DOHH2 (cell line): ENCODE results near the gene RGS17.

Source experiments
- EZH2phosphoT487 ChIP-seq: fragments of 200-600 bp; sonication (generic); IDR thresholded peaks from 2 replicates; pipeline ENCODE4 v1.6.1; 2017; ENCODE audit warnings: borderline replicate concordance, mild to moderate bottlenecking, antibody characterized with exemption, low read length, moderate library complexity, mixed read lengths
- TF ChIP-seq, protein P1 (sequence below): fragments of 200-600 bp; sonication (generic); IDR thresholded peaks from one replicate; pipeline ENCODE4 v1.5.1; 2014; ENCODE audit warnings: antibody characterized with exemption, mild to moderate bottlenecking, low read depth, low read length; ENCODE audit not compliant: poor library complexity, severe bottlenecking

DNA sequence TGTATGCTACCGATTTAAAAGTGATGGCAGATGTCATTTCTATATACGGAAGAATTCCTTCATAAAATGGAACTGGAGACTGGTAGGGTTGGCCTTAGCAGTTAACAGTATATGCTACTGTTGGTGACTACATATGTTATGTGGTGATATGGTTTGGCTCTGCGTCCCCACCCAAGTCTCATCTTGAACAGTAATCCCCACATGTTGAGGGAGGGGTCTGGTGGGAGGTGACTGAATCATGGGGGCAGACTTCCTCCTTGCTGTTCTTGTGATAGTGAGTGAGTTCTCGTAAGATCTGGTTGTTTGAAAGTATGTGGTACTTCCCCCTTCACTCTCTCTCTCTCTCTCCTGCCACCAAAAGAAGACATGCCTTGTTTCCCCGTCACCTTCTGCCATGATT is 29.6 kb downstream of the RGS17 start:
- TF ChIP-seq, protein P1, sequence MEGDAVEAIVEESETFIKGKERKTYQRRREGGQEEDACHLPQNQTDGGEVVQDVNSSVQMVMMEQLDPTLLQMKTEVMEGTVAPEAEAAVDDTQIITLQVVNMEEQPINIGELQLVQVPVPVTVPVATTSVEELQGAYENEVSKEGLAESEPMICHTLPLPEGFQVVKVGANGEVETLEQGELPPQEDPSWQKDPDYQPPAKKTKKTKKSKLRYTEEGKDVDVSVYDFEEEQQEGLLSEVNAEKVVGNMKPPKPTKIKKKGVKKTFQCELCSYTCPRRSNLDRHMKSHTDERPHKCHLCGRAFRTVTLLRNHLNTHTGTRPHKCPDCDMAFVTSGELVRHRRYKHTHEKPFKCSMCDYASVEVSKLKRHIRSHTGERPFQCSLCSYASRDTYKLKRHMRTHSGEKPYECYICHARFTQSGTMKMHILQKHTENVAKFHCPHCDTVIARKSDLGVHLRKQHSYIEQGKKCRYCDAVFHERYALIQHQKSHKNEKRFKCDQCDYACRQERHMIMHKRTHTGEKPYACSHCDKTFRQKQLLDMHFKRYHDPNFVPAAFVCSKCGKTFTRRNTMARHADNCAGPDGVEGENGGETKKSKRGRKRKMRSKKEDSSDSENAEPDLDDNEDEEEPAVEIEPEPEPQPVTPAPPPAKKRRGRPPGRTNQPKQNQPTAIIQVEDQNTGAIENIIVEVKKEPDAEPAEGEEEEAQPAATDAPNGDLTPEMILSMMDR: no peak
- TF ChIP-seq EZH2phosphoT487: no peak
